ENCODE results near the gene MVP.

MVP gene

DNA sequence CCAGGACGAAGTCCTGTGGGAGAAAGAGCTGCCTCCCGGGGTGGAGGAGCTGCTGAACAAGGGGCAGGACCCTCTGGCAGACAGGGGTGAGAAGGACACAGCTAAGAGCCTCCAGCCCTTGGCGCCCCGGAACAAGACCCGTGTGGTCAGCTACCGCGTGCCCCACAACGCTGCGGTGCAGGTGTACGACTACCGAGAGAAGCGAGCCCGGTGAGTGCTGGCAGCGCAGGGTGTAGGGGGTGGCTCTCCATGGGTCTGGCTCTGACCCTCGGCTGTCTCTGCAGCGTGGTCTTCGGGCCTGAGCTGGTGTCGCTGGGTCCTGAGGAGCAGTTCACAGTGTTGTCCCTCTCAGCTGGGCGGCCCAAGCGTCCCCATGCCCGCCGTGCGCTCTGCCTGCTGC, 21.4 kb downstream of the MVP start:
- DNase-seq (ENCODE audit: low spot score) (no peak), FAIRE-seq (no peak)

DNA sequence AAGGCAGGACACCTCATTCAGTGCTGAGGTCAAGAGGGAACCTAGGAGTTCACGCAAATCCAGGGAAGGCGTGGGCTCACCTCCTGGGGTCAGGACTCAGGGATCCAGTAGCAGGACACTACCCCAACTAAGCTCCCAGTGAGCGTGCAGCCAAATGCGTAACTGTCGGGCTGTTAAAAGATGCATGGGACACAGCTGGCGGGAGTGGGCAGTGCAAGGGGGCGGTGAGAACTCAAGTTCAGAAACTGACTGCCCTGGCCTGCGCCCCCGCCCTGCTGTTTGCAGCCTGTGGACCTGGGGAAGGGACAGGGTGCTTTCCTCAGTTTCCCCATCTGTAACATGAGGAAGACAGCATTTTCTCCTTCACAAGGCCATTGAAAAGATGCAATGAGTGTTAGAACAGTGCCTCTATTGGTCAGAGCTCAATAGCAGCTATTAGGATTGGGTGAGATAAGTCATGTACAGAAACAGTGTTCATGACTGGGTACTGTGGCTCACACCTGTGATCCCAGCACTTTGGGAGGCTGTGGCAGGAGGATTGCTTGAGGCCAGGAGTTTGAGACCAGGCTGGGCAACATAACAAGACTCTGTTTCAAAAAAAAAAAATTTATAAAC, 22.6 kb downstream of the MVP start:
- FAIRE-seq (no peak), DNase-seq (ENCODE audit: low spot score) (no peak)

DNA sequence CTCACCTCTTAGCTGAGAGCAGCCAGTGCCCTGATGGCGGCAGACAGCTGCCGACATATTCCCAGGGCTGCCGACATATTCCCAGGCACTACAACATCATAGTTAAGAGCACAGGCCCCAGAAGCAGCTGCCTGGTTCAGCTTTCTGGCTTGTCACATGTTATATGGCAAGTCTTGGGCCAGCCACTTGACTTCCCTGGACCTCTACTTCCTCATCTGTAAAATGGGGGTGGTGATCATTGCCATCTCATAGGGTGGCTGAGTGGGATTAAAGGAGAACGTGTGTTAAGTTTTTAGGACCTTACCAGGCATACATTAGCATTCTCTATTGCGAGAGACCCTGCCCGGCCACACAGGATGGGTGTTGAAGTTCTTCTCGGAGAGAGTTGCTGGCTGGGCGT, 23.7 kb downstream of the MVP start:
- DNase-seq (ENCODE audit: low spot score) (no peak), FAIRE-seq (no peak)

DNA sequence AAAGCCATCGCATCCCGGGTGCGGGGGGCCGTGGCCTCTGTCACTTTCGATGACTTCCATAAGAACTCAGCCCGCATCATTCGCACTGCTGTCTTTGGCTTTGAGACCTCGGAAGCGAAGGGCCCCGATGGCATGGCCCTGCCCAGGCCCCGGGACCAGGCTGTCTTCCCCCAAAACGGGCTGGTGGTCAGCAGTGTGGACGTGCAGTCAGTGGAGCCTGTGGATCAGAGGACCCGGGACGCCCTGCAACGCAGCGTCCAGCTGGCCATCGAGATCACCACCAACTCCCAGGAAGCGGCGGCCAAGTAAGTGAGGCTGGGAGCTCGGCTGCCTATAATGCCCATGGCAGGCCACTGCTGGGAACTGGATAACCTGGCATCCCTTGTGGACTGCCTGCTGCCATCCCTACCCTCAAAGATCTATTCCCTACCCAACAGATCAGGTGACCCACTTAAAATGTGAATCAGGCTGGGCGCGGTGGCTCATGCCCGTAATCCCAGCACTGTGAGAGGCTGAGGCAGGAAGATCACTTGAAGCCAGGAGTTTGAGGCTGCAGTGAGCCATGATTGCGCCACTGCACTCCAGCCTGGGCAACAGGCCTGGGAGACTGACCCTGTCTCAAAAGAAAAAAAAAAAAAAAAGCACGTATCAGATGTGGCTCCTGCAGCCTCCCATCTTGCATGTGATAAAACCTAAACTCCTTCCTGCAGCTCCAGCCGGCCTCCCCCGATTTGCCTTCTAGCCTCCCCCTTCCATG, 24.5 kb downstream of the MVP start:
- no peak for FAIRE-seq
- no peak for DNase-seq (ENCODE audit: low spot score)

DNA sequence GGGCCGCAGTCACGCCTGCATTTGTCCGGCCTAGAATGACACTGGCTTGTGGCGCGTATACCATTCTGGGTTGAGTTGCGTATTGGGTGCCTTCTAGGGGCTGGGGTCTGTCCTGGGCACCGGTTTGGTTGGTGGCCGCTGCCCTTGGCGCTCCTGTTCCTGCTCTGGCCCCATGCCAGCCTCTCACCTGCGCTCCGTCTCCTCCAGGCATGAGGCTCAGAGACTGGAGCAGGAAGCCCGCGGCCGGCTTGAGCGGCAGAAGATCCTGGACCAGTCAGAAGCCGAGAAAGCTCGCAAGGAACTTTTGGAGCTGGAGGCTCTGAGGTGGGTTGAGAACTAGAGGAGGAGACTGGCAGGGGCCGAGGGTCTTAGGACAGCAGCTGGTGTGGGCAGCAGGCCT, 25.4 kb downstream of the MVP start:
- FAIRE-seq, result no peak
- DNase-seq (ENCODE audit: low spot score), result no peak

DNA sequence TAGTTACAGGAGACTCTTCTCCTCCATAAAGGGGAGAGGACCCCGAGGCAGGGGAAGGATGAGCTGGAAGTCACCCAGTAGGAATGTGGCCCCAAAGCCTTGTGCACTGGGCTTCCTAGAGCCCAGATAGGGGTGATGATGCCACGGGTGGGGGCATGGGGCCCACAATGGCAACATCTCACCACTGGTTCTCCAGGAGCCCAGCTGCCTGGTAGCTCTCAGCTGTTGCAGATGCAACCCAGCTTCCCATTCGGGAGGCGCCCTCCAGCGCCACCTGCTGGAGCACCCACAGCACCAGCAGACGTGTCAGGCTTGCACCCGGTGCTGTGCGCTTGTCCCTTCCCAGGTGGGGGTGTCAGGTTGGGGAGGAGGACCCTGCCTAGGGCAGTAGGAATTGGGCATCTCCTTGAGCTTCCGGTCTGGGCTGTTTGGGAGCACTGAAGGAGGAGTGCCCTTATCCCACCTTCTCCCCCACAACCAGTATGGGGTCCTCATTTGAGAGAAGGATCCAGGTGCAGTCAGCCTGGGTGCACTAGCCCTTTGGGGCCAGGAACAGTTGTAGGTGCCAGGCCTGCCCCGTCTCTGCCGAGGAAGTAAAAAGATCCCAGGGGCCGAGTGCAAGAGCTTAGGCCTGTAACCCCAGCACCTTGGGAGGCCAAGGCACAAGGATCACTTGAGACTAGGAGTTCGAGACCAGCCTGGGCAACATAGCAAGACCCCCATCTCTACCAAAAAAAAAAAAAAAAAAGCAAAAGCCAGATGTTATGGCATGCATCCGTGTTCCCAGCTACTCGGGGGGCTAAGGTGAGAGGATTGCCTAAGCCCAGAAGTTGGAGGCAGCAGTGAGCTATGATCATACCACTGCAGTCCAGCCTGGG, 28.4 kb downstream of the MVP start:
- FAIRE-seq, result no peak
- DNase-seq (ENCODE audit: low spot score), result peak; percentile 62

- DNase-seq (ENCODE audit: low spot score) (no peak), FAIRE-seq (no peak)
Observed at GRCh38 chr16:29849505-29849904, 29.2 kb downstream of the MVP start.

GRCh38 chr16:29850998-29851397, 30.7 kb downstream of the MVP start:
- no peak for FAIRE-seq
- no peak for DNase-seq (ENCODE audit: low spot score)

DNA sequence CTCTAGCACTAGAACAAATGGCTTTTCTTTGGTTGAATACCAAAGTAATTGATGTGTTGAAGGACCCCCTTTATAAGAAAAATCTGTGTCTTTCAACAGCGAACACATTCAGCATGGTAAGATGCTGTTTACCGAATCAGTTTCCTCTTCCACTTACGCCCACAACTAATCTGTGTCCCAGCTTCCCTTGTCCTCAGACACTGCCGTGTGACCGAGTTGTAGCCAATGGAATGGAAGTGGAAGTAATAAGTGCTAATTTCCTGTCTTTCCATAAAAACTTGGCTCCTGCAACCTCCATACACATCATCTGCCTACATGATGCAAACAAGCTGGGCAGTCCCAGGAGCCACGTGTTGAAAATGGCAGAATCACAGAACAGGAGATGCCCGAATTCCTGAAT, 32.4 kb downstream of the MVP start:
- FAIRE-seq (no peak), DNase-seq (ENCODE audit: low spot score) (no peak)

DNA sequence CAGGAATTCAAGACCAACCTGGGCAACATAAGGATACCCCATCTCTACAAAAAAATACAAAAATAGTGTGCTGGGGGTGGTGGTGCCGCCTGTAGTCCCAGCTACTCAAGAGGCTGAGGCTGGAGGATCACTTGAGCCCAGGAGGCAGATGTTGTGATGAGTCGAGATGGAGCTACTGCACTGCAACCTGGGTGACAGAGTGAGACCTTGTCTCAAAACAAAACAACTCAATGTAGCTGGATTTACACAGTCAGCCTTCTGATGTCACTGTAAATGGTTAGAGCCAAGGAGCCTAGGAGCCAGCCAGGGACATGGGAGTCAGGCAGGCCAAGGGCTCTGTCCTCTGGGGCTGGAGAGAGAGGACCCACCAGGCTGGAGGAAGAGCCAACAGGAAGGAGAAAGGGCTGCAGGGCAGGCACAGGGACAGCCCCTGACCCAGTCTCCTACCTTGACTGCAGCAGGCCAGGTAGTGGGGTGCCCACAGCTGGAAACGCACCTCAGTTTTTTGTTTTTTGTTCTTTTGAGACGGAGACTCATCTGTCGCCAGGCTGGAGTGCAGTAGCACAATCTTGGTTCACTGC, 34.3 kb downstream of the MVP start:
- FAIRE-seq (no peak), DNase-seq (ENCODE audit: low spot score) (no peak)

DNA sequence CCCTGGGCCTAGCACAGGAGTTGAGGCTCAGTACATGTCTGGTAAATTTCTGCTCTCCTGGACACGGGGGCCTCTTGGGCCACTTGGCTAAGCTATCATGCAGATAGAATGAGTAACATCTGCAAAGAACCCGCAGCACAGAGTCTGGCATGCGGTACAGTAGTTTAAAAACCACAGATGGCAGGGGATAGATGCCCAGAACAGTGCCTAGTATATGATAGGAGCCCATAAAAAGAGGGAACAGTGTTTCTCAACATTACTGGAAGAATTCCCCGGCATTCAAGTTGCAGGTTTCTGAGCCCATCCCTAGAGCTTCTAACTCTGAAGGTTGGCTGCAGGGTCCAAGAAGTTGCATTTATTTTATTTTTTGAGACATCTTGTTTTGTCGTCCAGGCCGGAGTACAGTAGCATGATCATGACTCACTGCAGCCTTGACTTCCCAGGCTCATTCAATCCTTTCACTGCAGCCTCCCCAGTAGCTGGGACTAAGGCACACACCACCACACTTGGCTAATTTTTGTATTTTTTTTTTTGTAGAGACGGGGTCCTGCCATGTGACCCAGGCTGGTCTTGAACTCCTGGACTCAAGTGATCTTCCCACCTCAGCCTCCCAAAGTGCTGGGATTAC, 37.0 kb downstream of the MVP start:
- DNase-seq (ENCODE audit: low spot score), result no peak
- no peak for FAIRE-seq

DNA sequence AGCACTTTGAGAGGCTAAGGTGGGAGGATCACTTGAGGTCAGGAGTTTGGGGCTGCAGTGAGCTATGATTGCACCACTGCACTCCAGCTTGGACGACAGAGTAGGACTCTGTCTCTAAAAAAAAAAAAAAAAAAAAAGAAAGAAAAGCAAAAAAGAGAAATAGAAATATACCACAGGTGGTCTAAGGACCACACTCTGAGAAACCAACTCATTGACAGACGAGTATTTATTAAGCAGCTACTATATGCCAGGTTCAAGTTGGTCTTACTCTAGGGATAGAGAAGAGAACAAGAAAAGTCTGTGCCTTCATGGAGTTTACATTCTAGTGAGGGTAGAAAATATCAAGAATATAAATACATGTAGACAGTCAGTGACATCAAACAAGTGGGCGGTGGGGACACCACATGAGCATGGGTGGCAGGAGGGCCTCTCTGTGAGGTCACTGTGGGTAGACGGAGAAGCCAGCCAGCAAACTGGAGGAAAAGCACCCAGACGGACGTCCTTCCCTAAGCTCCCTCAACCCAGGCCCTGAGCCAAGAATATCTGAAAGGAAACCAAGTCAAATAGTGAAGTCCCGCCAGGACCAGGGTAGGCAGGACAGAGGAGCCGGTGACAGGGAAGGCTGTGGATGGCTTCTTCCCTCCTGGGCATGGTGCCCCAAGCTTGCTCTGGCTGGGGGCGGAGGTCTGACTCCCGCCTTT, 38.0 kb downstream of the MVP start:
- DNase-seq (ENCODE audit: low spot score) (no peak), FAIRE-seq (no peak)

- FAIRE-seq, result no peak
- DNase-seq (ENCODE audit: low spot score), result no peak
Observed at GRCh38 chr16:29858974-29859373, 38.7 kb downstream of the MVP start.

DNA sequence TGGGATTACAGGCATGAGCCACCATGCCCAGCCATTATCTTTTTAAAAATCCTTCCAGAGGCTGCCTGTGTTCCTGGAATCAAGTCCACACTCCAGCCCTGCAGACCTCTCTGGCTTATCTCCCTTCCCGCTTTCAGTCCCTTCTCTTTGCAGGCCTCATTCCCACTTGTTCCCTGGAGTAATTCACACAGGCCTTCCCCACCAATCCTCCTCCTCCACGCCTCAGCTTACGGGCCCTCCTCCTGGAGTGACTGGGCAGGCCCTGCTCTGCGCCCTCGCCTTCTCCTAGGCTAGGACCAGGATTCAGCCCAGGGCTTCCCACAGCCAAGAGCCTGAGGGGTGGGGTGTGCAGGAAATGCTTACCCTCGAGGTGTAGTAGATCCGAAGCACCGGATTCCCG, 40.0 kb downstream of the MVP start:
- DNase-seq (ENCODE audit: low spot score) (no peak), FAIRE-seq (no peak)

- DNase-seq (ENCODE audit: low spot score) (peak; percentile 12), FAIRE-seq (no peak)
Observed at GRCh38 chr16:29862383-29862883, 42.2 kb downstream of the MVP start.

DNA sequence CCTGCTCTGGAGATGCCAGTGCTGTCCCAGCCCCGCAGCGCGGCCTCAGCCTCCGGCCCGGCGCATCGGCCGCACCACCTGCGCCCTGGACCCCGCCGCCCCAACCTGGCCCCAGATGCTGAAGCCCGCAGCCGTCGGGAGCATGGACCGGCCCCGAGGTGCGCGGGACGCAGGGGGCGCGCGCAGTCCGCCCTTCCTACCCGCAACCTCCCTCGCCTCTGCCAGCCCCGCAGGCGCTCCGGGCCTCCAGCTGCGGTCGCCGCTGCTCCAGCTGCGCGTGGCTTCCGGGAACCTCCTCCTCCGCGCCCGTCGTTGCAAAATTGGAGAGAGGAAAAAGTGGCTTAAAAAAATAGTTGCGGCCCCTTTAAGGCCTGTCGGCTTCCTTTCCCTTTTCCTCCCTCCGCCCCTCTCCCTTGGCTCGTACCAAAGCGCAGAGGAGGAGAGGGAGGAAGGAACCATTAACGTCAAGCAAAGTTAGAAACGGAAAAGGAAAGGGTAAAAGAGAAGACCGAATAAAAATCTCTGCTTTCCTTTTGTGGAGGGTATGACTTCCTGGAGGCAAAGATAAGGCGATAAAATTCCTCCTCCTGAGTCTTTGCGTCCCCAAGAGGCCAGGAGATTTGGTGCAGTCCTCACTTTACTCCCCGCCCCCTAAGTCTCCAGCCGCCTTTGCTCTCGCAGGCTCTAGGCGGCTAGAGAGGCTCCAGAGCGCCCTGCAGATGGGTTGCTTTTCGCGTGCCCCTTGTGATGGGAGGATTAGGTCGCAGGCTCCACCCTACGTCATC, 42.8 kb downstream of the MVP start, which contains the start of gene CDIPT:
TSS of gene CDIPT (minus strand) at position 343 of the 785 bp plus-strand sequence. CDS start 369 bp downstream, outside the sequence.
- FAIRE-seq (no peak), DNase-seq (ENCODE audit: low spot score) (peak; percentile 92)

GRCh38 chr16:29863669-29863984, 43.4 kb downstream of the MVP start:
- FAIRE-seq, result no peak
- DNase-seq (ENCODE audit: low spot score), result no peak

DNA sequence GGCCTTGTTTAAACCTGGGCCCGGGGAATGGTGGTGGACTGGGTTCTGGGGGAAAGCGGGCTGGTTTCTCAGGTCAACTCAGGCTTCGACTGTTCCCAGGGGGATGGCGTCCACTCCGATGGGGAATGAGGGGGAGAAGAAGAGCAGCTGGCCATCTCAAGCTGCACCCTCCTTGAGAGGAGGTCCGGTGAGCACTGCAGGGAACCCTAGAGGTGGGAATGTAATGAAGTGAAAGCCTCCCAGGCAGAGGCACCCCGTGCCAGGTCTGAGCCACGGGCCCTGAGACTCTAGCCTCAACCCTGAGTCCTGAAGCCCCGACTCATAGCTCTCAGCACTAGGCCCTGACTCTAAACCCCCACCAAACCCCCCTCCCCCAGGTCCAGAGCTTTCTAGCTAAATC, 43.9 kb downstream of the MVP start:
- no peak for FAIRE-seq
- DNase-seq (ENCODE audit: low spot score), result no peak

DNA sequence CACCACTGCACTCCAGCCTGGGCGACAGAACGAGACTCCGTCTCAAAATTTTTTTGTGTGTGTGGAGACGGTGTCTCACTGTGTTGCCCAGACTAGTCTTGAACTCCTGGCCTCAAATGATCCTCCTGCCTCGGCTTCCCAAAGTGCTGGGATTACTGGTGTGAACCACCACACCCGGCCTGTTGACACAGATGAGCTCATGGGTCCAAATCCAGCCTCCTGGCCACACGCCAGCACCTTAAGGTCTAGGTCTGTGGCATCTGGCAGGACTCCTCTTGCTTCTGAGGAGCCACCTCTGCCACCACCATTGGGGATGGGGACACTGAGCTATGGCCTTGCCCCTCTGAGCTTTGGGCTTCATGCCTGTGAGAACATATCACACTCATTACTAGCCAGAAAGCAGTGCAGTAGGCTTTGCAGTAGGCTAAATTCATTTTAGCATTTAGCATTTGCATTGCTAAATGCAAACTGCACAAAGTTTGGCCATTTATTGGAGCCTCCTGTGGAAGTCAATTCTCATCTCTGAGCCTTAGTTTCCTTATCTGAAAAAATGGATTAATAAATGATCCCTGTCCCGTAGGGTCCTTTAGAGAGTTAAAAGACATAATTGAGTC, 48.2 kb downstream of the MVP start:
- DNase-seq (ENCODE audit: low spot score) (no peak), FAIRE-seq (no peak)

Data from urothelium cell line (cell line).